Body of pancreas (tissue), 4 donors: ENCODE results near the gene RDH16.

Source experiments
- POLR2A ChIP-seq, 3 donors: fragments of 450-650 bp; IDR thresholded peaks; one replicate each; pipeline ENCODE4 v1.6.1; 2016; ENCODE audit warnings: antibody characterized with exemption in 3 of 3, mild to moderate bottlenecking in 2 of 3
- TF ChIP-seq, protein P1 (sequence below), 7 experiments: fragments of 450-650 bp in 4 of 7; fragments of 200-600 bp in 3 of 7; sonication (generic) in 3 of 7; IDR thresholded peaks; one replicate each; pipeline ENCODE4 v1.5.1; 2016 to 2019; ENCODE audit warnings: antibody characterized with exemption in 7 of 7

DNA sequence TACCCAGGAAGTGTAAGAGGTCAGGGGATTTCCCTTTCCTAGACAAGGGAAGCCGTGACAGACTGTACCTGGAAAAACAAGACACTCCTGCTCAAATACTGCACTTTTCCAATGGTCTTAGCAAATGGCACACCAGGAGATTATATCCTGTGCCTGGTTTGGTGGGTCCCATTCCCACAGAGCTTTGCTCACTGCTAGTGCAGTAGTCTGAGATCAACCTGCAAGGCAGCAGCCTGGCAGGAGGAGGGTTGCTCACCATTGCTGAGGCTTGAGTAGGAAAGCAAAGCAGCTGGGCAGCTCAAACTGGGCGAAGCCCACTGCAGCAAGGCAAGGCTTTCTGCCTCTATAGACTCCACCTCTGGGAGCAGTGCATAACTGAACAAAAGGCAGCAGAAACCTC, 1.0 kb upstream of the RDH16 start:
- no peak for TF ChIP-seq POLR2A (IDR thresholded peaks at IDR 0.05)
- TF ChIP-seq, protein P1, sequence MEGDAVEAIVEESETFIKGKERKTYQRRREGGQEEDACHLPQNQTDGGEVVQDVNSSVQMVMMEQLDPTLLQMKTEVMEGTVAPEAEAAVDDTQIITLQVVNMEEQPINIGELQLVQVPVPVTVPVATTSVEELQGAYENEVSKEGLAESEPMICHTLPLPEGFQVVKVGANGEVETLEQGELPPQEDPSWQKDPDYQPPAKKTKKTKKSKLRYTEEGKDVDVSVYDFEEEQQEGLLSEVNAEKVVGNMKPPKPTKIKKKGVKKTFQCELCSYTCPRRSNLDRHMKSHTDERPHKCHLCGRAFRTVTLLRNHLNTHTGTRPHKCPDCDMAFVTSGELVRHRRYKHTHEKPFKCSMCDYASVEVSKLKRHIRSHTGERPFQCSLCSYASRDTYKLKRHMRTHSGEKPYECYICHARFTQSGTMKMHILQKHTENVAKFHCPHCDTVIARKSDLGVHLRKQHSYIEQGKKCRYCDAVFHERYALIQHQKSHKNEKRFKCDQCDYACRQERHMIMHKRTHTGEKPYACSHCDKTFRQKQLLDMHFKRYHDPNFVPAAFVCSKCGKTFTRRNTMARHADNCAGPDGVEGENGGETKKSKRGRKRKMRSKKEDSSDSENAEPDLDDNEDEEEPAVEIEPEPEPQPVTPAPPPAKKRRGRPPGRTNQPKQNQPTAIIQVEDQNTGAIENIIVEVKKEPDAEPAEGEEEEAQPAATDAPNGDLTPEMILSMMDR (IDR thresholded peaks at IDR 0.05) = no peak
